ENCODE data around the gene CYTH3. TPM values are rescaled to one million over a fixed set of nuclear protein-coding genes. Genes with fewer than 3 reads are reported as not detected.
"Not testable (repeated sequence)": the region's sequence is repeated elsewhere in the genome, so short reads cannot be mapped to it uniquely, and the experiment has no call there.

Gene CYTH3
- total RNA-seq, 1 donor from 2014 or later, result 2.6 TPM

DNA sequence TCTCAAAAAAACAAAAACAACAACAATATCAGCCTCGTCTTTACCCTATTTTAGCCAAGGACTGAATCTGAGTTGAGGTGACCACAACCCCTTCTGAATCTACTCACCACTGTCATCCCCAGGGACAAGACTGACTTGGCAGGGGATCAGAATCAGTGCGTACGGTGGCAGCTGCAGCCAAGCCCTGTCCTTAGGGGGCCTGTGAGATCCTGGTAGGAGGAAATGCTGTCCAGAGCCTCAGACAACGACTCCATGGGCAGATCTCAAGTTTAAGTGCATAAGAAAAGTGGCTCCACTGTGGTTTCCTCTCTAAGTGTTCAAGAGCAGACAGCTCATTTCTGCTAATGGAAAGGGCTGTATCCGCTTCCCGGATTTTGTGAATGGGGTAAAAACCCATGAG is 22.4 kb upstream of the CYTH3 start:
- no peak for DNase-seq
- no peaks in the 10 kb centered on the region for H3K4me1 Mint-ChIP-seq
- H3K36me3 Mint-ChIP-seq (ENCODE audit: low read depth), result no peaks in the 10 kb centered on the region
- H3K4me3 Mint-ChIP-seq, result no peak overlapping the region
- ChIA-PET POLR2A (interaction anchor here (0.6 kb wide), 1 partner anchor 266 kb away, joined by 6 read pairs; no protein-coding TSS in a partner anchor), CTCF (no interaction called here)
- TF ChIP-seq, protein P1, sequence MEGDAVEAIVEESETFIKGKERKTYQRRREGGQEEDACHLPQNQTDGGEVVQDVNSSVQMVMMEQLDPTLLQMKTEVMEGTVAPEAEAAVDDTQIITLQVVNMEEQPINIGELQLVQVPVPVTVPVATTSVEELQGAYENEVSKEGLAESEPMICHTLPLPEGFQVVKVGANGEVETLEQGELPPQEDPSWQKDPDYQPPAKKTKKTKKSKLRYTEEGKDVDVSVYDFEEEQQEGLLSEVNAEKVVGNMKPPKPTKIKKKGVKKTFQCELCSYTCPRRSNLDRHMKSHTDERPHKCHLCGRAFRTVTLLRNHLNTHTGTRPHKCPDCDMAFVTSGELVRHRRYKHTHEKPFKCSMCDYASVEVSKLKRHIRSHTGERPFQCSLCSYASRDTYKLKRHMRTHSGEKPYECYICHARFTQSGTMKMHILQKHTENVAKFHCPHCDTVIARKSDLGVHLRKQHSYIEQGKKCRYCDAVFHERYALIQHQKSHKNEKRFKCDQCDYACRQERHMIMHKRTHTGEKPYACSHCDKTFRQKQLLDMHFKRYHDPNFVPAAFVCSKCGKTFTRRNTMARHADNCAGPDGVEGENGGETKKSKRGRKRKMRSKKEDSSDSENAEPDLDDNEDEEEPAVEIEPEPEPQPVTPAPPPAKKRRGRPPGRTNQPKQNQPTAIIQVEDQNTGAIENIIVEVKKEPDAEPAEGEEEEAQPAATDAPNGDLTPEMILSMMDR (IDR thresholded peaks at IDR 0.05), result no peak
- no peaks in the 10 kb centered on the region for H3K9me3 Mint-ChIP-seq
- H3K27ac Mint-ChIP-seq, result no peak overlapping the region
- peaks cover 10% of the 10 kb centered on the region for H3K27me3 Mint-ChIP-seq
- no peak for ATAC-seq (ENCODE audit: low read depth)
- intact Hi-C loops (cut with micrococcal nuclease), result no loop called here

DNA sequence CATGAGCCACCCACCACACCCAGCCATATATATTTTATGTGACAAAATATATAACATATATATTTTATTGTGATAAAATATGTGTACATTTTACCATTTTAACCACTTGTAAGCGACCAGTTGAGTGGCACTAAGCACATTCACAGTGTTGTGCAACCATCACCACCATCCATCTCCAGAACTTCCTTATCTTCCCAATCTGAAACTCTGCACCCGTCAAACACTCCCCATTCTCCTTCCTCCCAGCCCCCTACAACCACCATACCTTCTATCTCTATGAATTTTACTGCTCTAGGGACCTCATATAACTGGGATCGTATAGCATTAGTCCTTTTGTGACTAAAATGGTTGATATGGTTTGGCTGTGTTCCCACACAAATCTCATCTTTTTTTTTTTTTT is 20.8 kb upstream of the CYTH3 start:
- Mint-ChIP-seq H3K4me1 (no peaks in the 10 kb centered on the region), H3K9me3 (no peaks in the 10 kb centered on the region), H3K27me3 (peaks cover 7% of the 10 kb centered on the region), H3K36me3 (ENCODE audit: low read depth) (no peaks in the 10 kb centered on the region), H3K27ac (no peak overlapping the region), H3K4me3 (no peak overlapping the region)
- ChIA-PET POLR2A (no interaction called here), CTCF (no interaction called here)
- DNase-seq, result no peak
- TF ChIP-seq, protein P1 (IDR thresholded peaks at IDR 0.05), result no peak
- ATAC-seq (ENCODE audit: low read depth), result no peak
- intact Hi-C loops (cut with micrococcal nuclease), result no loop called here

DNA sequence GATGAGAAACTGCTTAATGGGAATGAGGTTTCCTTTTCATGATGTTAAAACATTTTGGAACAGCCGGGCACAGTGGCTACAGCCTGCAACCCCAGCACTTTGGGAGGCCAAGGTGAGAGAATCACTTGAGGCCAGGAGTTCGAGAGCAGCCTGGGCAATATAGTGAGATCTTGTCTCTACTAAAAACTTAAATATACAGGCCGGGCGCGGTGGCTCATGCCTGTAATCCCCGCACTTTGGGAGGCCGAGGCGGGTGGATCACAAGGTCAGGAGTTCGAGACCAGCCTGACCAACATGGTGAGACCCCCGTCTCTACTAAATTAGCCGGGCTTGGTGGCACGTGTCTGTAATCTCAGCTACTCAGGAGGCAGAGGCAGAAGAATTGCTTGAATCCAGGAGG is 19.5 kb upstream of the CYTH3 start:
- ATAC-seq (ENCODE audit: low read depth); H3K27ac Mint-ChIP-seq; H3K9me3 Mint-ChIP-seq; H3K27me3 Mint-ChIP-seq; DNase-seq; H3K4me3 Mint-ChIP-seq; CTCF ChIA-PET; H3K36me3 Mint-ChIP-seq (ENCODE audit: low read depth); intact Hi-C loops (cut with micrococcal nuclease); POLR2A ChIA-PET; H3K4me1 Mint-ChIP-seq: not testable (repeated sequence)

DNA sequence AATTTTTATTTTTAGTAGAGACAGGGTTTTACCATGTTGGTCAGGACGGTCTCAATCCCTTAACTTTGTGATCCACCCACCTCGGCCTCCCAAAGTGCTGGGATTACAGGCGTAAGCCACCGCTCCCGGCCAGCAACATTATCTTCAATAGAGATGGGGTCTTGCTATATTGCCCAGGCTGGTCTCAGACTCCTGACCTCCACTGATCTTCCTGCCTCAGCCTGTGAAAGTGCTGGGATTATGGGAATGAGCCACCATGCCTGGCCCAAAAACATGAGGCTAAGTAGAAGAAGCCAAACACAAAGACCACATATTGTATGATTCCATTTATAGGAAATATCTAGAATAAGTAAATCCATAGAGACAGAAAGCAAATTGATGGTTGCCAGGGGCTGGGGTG is 19.1 kb upstream of the CYTH3 start:
- TF ChIP-seq, protein P1 (IDR thresholded peaks at IDR 0.05), result no peak
- no peaks in the 10 kb centered on the region for H3K36me3 Mint-ChIP-seq (ENCODE audit: low read depth)
- H3K27me3 Mint-ChIP-seq, result peaks cover 3% of the 10 kb centered on the region
- H3K4me3 Mint-ChIP-seq, result no peak overlapping the region
- no peaks in the 10 kb centered on the region for H3K9me3 Mint-ChIP-seq
- POLR2A ChIA-PET, result interaction anchor here (0.6 kb wide), 1 partner anchor 16 kb away, joined by 7 read pairs; no protein-coding TSS in a partner anchor
- intact Hi-C loops (cut with micrococcal nuclease), result no loop called here
- CTCF ChIA-PET, result no interaction called here
- DNase-seq (no peak), ATAC-seq (ENCODE audit: low read depth) (no peak)
- no peak overlapping the region for H3K27ac Mint-ChIP-seq
- H3K4me1 Mint-ChIP-seq, result no peaks in the 10 kb centered on the region

DNA sequence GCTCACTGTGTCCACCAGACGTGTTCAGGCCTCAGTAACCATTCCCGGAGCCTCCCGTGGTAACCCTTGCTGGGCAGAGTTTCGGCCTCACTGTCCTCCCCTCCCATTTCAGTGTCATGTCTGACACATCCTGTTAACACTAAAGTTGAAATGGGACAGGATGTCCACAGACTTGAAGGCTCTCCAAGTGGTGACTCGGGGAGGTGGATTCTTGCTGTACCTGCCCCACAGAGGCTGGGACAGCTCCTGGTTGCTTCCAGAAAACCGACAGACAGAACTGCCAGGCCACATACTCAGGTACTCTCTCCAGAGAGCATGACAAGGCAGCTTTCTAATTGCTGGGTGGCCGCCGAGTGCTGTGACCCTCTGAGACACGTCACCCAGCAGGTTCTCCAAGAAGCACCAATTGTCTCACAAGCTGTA is 17.9 kb upstream of the CYTH3 start:
- ChIA-PET POLR2A (no interaction called here), CTCF (no interaction called here)
- no peak overlapping the region for H3K4me3 Mint-ChIP-seq
- DNase-seq (no peak), ATAC-seq (ENCODE audit: low read depth) (no peak)
- H3K27ac Mint-ChIP-seq, result no peak overlapping the region
- intact Hi-C loops (cut with micrococcal nuclease), result no loop called here
- no peaks in the 10 kb centered on the region for H3K36me3 Mint-ChIP-seq (ENCODE audit: low read depth)
- H3K27me3 Mint-ChIP-seq, result peaks cover 3% of the 10 kb centered on the region
- TF ChIP-seq, protein P1 (IDR thresholded peaks at IDR 0.05), result no peak
- no peaks in the 10 kb centered on the region for H3K4me1 Mint-ChIP-seq
- no peaks in the 10 kb centered on the region for H3K9me3 Mint-ChIP-seq

DNA sequence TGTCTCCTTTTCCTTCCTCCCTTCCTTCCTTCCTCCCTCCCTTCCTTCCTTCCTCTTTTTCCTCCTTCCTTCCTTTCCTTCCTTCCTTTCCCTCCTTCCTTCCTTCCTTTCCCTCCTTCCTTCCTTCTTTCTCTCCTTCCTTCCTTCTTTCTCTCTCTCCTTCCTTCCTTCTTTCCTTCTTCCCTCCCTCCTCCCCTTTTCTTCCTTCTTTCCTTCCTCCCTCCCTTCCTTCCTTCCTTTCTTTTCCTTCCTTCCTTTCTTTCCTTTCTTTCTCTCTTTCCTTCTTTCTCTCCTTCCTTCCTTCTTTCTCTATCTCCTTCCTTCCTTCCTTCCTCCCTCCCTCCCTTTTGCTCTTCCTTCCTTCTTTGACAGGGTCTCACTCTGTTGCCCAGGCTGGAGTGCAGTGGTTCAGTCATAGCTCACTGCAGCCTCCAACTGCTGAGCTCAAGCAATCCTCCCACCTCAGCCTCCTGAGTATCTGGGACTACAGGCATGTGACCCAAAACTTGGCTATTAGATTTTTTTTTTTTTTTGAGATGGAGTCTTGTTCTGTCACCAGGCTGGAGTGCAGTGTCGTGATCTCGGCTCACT is 15.9 kb upstream of the CYTH3 start:
- TF ChIP-seq, protein P1 (IDR thresholded peaks at IDR 0.05), result no peak
- intact Hi-C loops (cut with micrococcal nuclease), result no loop called here
- DNase-seq (no peak), ATAC-seq (ENCODE audit: low read depth) (no peak)
- Mint-ChIP-seq H3K4me1 (no peaks in the 10 kb centered on the region), H3K27ac (no peak overlapping the region), H3K4me3 (no peak overlapping the region), H3K9me3 (no peaks in the 10 kb centered on the region), H3K27me3 (no peaks in the 10 kb centered on the region), H3K36me3 (ENCODE audit: low read depth) (no peaks in the 10 kb centered on the region)
- ChIA-PET CTCF (no interaction called here), POLR2A (no interaction called here)

Data from activated B cell treated with CpG ODN at 0.5 μM for 24 hours (primary cell).